HepG2 (cell line): ENCODE data around the gene SP6. TPM values are rescaled to one million over a fixed set of nuclear protein-coding genes. Genes with fewer than 3 reads are reported as not detected.

Experiments
- ASH2L ChIP-seq: fragments of 300-600, 200-600 bp; sonication (generic); IDR thresholded peaks from 2 replicates; pipeline ENCODE4 v1.7.0; 2017; ENCODE audit warnings: low read depth, mild to moderate bottlenecking, moderate library complexity, mixed read lengths, low read length; ENCODE audit not compliant: insufficient read length
- BORCS8-MEF2B ChIP-seq: sonication (generic); formaldehyde crosslinking; IDR thresholded peaks from 2 replicates; pipeline ENCODE4 v1.8.0; 2022; ENCODE audit warnings: mild to moderate bottlenecking, missing genetic modification reagents
- HNRNPH1 ChIP-seq: fragments of 200-400 bp; formaldehyde crosslinking; optimal IDR thresholded peaks from 2 replicates; pipeline ENCODE3; 2017; ENCODE audit warnings: mild to moderate bottlenecking, low read depth, low read length
- HNRNPUL1 ChIP-seq: fragments of 200-400 bp; formaldehyde crosslinking; IDR thresholded peaks from 2 replicates; pipeline ENCODE4 v1.6.1; 2017; ENCODE audit warnings: low read depth, mild to moderate bottlenecking, low read length, moderate library complexity
- NONO ChIP-seq, 2 experiments: fragments of 450-650 bp in 1 of 2; sonication (generic) in 1 of 2; formaldehyde crosslinking in 1 of 2; IDR thresholded peaks in 1 of 2; conservative IDR thresholded peaks in 1 of 2; 2 replicates each; pipeline versions ENCODE4 v1.6.1 to v1.8.0; 2017 to 2022; ENCODE audit warnings: mild to moderate bottlenecking in 1 of 2, missing genetic modification reagents in 1 of 2, moderate library complexity in 1 of 2
- PHF20 ChIP-seq: sonication (generic); formaldehyde crosslinking; IDR thresholded peaks from 2 replicates; pipeline ENCODE4 v1.5.0; 2020; ENCODE audit warnings: mild to moderate bottlenecking, missing genetic modification reagents
- SATB2 ChIP-seq: sonication (generic); formaldehyde crosslinking; IDR thresholded peaks from 2 replicates; pipeline ENCODE4 v1.5.0; 2020; ENCODE audit warnings: missing genetic modification reagents
- SUZ12 ChIP-seq: fragments of 150-350 bp; IDR thresholded peaks from 2 replicates; pipeline ENCODE4 v1.6.1; 2014; ENCODE audit warnings: low read depth, low read length
- ZBTB3 ChIP-seq: sonication (generic); formaldehyde crosslinking; IDR thresholded peaks from 2 replicates; pipeline ENCODE4 v1.4.0; 2020; ENCODE audit warnings: low read depth, mild to moderate bottlenecking, moderate library complexity, missing genetic modification reagents, borderline replicate concordance
- ZKSCAN8 ChIP-seq: IDR thresholded peaks from 2 replicates; pipeline ENCODE4 v1.6.1; 2016; ENCODE audit warnings: borderline replicate concordance, missing genetic modification reagents, missing compliant biosample characterization
- ZNF678 ChIP-seq: sonication (generic); formaldehyde crosslinking; IDR thresholded peaks from 2 replicates; pipeline ENCODE4 v1.4.0; 2020; ENCODE audit warnings: mild to moderate bottlenecking, missing genetic modification reagents
- ZNF709 ChIP-seq: sonication (generic); formaldehyde crosslinking; IDR thresholded peaks from 2 replicates; pipeline ENCODE4 v1.5.0; 2020; ENCODE audit warnings: mild to moderate bottlenecking, missing genetic modification reagents
- ZNF768 ChIP-seq: sonication (generic); formaldehyde crosslinking; IDR thresholded peaks from 2 replicates; pipeline ENCODE4 v1.4.0; 2020; ENCODE audit warnings: missing genetic modification reagents
- polyA plus RNA-seq, 8 experiments: library from polyadenylated mRNA; depleted of rRNA in 3 of 8; stranded (reverse) in 7 of 8; unstranded in 1 of 8; fragments of >200 nt; fragmentation: Illumina TruSeq in 4 of 8; extraction: Trizol in 4 of 8; gene quantifications; 2 replicates each; pipeline versions ENCODE4 v1.2.1 to v1.2.3, GENCODE V29; 2011 to 2016; ENCODE audit warnings: low read depth in 4 of 8, missing spikeins in 1 of 8, mixed read lengths in 1 of 8; ENCODE audit not compliant: insufficient read depth in 1 of 8
- total RNA-seq, 5 experiments: library from RNA; depleted of rRNA; stranded (reverse); fragments of >200 nt; fragmentation: Illumina TruSeq; extraction: Trizol; gene quantifications; 2 replicates each; pipeline ENCODE4 v1.2.3, GENCODE V29; 2016; ENCODE audit warnings: low read depth in 1 of 5
- TF ChIP-seq, protein P1 (sequence below): sonication (generic); formaldehyde crosslinking; IDR thresholded peaks from 2 replicates; pipeline ENCODE4 v1.4.0; 2020; ENCODE audit warnings: missing genetic modification reagents
- TF ChIP-seq, protein P2 (sequence below): IDR thresholded peaks from 2 replicates; pipeline ENCODE4 v1.6.1; 2016; ENCODE audit warnings: missing compliant biosample characterization, missing genetic modification reagents, borderline replicate concordance
- TF ChIP-seq, protein P3 (sequence below): sonication (generic); formaldehyde crosslinking; IDR thresholded peaks from 2 replicates; pipeline ENCODE4 v1.9.0; 2021; ENCODE audit warnings: missing genetic modification reagents, mild to moderate bottlenecking, borderline replicate concordance
- TF ChIP-seq, protein P4 (sequence below): sonication (generic); formaldehyde crosslinking; IDR thresholded peaks from 2 replicates; pipeline ENCODE4 v1.8.1; 2023; ENCODE audit warnings: missing genetic modification reagents, mild to moderate bottlenecking, borderline replicate concordance
- TF ChIP-seq, protein P5 (sequence below): sonication (generic); formaldehyde crosslinking; IDR thresholded peaks from 2 replicates; pipeline ENCODE4 v1.4.0; 2020; ENCODE audit warnings: missing genetic modification reagents, borderline replicate concordance

Gene SP6
- total and polyA plus RNA-seq, 2 of the 13 experiments (the other 11 are each of a cell fraction or from before 2014, with no cell fraction given): 0.07 TPM

DNA sequence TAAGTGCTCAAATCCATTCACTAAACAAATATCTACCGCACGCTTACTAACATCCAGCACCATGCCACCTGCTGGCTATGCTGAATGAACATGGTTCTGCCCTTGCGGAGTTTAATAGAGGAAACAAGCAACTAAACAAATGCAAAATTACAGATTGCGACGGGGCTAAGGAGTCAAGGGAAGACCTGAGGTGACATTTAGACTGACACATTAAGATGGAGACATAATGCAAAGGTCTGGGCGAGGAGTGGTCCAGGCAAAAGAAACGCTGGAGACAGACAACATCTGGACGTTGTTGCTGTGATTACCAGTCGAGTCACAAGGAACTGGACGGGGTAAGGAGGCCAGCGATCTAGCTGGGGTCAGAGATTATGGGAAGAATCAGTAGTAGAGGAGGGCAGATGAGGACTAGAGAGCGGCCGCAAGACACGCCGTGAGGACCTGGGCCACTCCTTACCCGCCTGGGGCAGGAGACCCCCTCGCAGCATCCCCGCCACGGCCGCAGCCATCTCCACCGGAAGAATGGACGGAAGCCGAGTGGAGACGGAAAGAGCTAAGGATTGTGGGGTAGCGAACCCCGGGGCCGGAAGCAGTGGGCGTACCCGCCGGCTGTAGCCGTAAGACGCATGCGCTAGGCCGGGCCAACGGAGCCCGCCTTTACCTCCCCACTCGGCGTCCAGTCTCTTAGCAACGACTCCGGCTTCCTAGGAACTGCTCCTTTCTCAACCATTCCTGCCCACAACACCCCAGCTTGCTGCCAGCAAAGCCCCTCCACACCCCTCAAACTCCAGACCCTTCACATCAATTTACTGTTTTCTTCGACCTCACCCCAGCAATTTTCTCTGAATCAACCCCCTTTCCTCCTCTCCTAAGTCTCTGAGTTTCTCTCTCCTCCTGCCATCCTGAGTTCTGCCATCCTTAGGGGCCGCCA is 19.7 kb downstream of the SP6 start, which contains the start of the genes LRRC46 and MRPL10 (continued):
- TF ChIP-seq, protein P1, sequence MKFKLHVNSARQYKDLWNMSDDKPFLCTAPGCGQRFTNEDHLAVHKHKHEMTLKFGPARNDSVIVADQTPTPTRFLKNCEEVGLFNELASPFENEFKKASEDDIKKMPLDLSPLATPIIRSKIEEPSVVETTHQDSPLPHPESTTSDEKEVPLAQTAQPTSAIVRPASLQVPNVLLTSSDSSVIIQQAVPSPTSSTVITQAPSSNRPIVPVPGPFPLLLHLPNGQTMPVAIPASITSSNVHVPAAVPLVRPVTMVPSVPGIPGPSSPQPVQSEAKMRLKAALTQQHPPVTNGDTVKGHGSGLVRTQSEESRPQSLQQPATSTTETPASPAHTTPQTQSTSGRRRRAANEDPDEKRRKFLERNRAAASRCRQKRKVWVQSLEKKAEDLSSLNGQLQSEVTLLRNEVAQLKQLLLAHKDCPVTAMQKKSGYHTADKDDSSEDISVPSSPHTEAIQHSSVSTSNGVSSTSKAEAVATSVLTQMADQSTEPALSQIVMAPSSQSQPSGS: peak; percentile 72
- TF ChIP-seq, protein P2, sequence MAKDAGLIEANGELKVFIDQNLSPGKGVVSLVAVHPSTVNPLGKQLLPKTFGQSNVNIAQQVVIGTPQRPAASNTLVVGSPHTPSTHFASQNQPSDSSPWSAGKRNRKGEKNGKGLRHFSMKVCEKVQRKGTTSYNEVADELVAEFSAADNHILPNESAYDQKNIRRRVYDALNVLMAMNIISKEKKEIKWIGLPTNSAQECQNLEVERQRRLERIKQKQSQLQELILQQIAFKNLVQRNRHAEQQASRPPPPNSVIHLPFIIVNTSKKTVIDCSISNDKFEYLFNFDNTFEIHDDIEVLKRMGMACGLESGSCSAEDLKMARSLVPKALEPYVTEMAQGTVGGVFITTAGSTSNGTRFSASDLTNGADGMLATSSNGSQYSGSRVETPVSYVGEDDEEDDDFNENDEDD: peak; percentile 61; the same call in 1 of the 2 replicates
- peak; percentile 99 for TF ChIP-seq PHF20 (CRISPR knock-in tag)
- TF ChIP-seq ASH2L: peak; percentile 95
- TF ChIP-seq, protein P3, sequence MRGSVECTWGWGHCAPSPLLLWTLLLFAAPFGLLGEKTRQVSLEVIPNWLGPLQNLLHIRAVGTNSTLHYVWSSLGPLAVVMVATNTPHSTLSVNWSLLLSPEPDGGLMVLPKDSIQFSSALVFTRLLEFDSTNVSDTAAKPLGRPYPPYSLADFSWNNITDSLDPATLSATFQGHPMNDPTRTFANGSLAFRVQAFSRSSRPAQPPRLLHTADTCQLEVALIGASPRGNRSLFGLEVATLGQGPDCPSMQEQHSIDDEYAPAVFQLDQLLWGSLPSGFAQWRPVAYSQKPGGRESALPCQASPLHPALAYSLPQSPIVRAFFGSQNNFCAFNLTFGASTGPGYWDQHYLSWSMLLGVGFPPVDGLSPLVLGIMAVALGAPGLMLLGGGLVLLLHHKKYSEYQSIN: no peak
- TF ChIP-seq, protein P4, sequence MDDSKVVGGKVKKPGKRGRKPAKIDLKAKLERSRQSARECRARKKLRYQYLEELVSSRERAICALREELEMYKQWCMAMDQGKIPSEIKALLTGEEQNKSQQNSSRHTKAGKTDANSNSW: no peak; the same call in 1 of the 2 replicates
- no peak for TF ChIP-seq ZBTB3
- peak; percentile 82 for TF ChIP-seq BORCS8-MEF2B (CRISPR knock-in tag)
- peak; percentile 45 for TF ChIP-seq HNRNPH1
- TF ChIP-seq SATB2: no peak
- peak; percentile 40 for TF ChIP-seq SUZ12
- peak; percentile 73 for TF ChIP-seq ZNF768 (CRISPR knock-in tag)
- no peak for TF ChIP-seq ZKSCAN8 (CRISPR knock-in tag)
- TF ChIP-seq ZNF678 (CRISPR knock-in tag): no peak
- TF ChIP-seq NONO (IDR thresholded peaks at IDR 0.05): no peak
- TF ChIP-seq NONO (CRISPR knock-in tag; conservative IDR thresholded peaks at IDR 0.05): peak; percentile 72; the same call in 1 of the 2 replicates
- no peak for TF ChIP-seq HNRNPUL1
- TF ChIP-seq ZNF709 (CRISPR knock-in tag): 0 out of 2 replicates have a peak, but pooled peaks have one; percentile 78
- TF ChIP-seq, protein P5, sequence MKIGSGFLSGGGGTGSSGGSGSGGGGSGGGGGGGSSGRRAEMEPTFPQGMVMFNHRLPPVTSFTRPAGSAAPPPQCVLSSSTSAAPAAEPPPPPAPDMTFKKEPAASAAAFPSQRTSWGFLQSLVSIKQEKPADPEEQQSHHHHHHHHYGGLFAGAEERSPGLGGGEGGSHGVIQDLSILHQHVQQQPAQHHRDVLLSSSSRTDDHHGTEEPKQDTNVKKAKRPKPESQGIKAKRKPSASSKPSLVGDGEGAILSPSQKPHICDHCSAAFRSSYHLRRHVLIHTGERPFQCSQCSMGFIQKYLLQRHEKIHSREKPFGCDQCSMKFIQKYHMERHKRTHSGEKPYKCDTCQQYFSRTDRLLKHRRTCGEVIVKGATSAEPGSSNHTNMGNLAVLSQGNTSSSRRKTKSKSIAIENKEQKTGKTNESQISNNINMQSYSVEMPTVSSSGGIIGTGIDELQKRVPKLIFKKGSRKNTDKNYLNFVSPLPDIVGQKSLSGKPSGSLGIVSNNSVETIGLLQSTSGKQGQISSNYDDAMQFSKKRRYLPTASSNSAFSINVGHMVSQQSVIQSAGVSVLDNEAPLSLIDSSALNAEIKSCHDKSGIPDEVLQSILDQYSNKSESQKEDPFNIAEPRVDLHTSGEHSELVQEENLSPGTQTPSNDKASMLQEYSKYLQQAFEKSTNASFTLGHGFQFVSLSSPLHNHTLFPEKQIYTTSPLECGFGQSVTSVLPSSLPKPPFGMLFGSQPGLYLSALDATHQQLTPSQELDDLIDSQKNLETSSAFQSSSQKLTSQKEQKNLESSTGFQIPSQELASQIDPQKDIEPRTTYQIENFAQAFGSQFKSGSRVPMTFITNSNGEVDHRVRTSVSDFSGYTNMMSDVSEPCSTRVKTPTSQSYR (CRISPR knock-in tag): peak; percentile 54; the same call in 1 of the 2 replicates
